Skeletal muscle tissue (tissue), 4 donors: ENCODE data around the gene GALNT9. TPM values are rescaled to one million over a fixed set of nuclear protein-coding genes. Genes with fewer than 3 reads are reported as not detected.

Experiments used
- H3K27ac ChIP-seq: one replicate; pipeline ENCODE4 v1.7.0; 2013; ENCODE audit warnings: mild to moderate bottlenecking, low read depth, low read length, inconsistent platforms
- H3K27me3 ChIP-seq, 3 donors: one replicate each; pipeline ENCODE4 v1.7.0; 2013; ENCODE audit warnings: low read length in 3 of 3; ENCODE audit not compliant: control insufficient read depth in 3 of 3, insufficient read depth in 3 of 3
- H3K36me3 ChIP-seq, 3 donors: one replicate each; pipeline ENCODE4 v1.7.0; 2013; ENCODE audit warnings: low read length in 3 of 3; ENCODE audit not compliant: control insufficient read depth in 3 of 3, insufficient read depth in 3 of 3
- H3K4me1 ChIP-seq, 3 donors: one replicate each; pipeline ENCODE4 v1.7.0; 2013; ENCODE audit warnings: low read length in 3 of 3, mild to moderate bottlenecking in 3 of 3; ENCODE audit not compliant: control insufficient read depth in 3 of 3, insufficient read depth in 3 of 3
- H3K4me3 ChIP-seq, 3 donors: one replicate each; pipeline ENCODE4 v1.7.0; 2013; ENCODE audit warnings: low read length in 3 of 3
- H3K9ac ChIP-seq, 3 donors: one replicate each; pipeline ENCODE4 v1.7.0; 2013; ENCODE audit warnings: low read length in 3 of 3, mild to moderate bottlenecking in 3 of 3, moderate library complexity in 2 of 3, low read depth in 1 of 3
- H3K9me3 ChIP-seq, 3 donors: one replicate each; pipeline ENCODE4 v1.7.0; 2013; ENCODE audit warnings: low read length in 3 of 3; ENCODE audit not compliant: control insufficient read depth in 3 of 3
- total RNA-seq: library from RNA; depleted of rRNA; stranded (reverse); fragments of >200 nt; gene quantifications from one replicate; pipeline ENCODE4 v1.2.3, GENCODE V29; 2014
- donor health status: Osteomylitis.

GALNT9 gene
- total RNA-seq, 1 donor from 2014 or later = 0.52 TPM

- H3K4me1 ChIP-seq = peaks cover 0 to 4% (median 3%) of the 10 kb centered on the region in 3 donors
- H3K36me3 ChIP-seq = no peaks in the 10 kb centered on the region
- H3K27ac ChIP-seq = no peak overlapping the region
- no peak overlapping the region for H3K9ac ChIP-seq
- no peak overlapping the region for H3K4me3 ChIP-seq
- H3K27me3 ChIP-seq = peaks cover 75 to 90% (median 85%) of the 10 kb centered on the region in 3 donors
- H3K9me3 ChIP-seq = no peaks in the 10 kb centered on the region
These were observed 53.1 kb downstream of the GALNT9 start for GRCh38 chr12:132276066-132276826.

- Histone ChIP-seq H3K9ac (no peak overlapping the region), H3K4me3 (no peak overlapping the region), H3K27ac (no peak overlapping the region), H3K4me1 (peaks cover 0 to 4% (median 3%) of the 10 kb centered on the region in 3 donors), H3K36me3 (no peaks in the 10 kb centered on the region), H3K27me3 (peaks cover 79 to 88% (median 85%) of the 10 kb centered on the region in 3 donors), H3K9me3 (no peaks in the 10 kb centered on the region)
These were observed 53.8 kb downstream of the GALNT9 start for GRCh38 chr12:132275631-132276030.

- no peak overlapping the region for H3K4me3 ChIP-seq
- H3K9me3 ChIP-seq = no peaks in the 10 kb centered on the region
- H3K4me1 ChIP-seq = peaks cover 0 to 4% (median 3%) of the 10 kb centered on the region in 3 donors
- no peak overlapping the region for H3K9ac ChIP-seq
- peaks cover 81 to 88% (median 87%) of the 10 kb centered on the region in 3 donors for H3K27me3 ChIP-seq
- H3K36me3 ChIP-seq = no peaks in the 10 kb centered on the region
- no peak overlapping the region for H3K27ac ChIP-seq
These were observed 54.3 kb downstream of the GALNT9 start for GRCh38 chr12:132275110-132275531.

GRCh38 chr12:132273992-132274334, 55.4 kb downstream of the GALNT9 start:
- Histone ChIP-seq H3K4me3 (no peak overlapping the region), H3K36me3 (no peaks in the 10 kb centered on the region), H3K9me3 (no peaks in the 10 kb centered on the region), H3K27ac (no peak overlapping the region), H3K4me1 (peaks cover 0 to 4% (median 3%) of the 10 kb centered on the region in 3 donors), H3K27me3 (peaks cover 81 to 87% (median 83%) of the 10 kb centered on the region in 3 donors), H3K9ac (no peak overlapping the region)

GRCh38 chr12:132272711-132273110, 56.7 kb downstream of the GALNT9 start:
- Histone ChIP-seq H3K4me1 (peaks cover 0 to 4% (median 0%) of the 10 kb centered on the region in 3 donors), H3K36me3 (no peaks in the 10 kb centered on the region), H3K4me3 (no peak overlapping the region), H3K27ac (no peak overlapping the region), H3K9me3 (no peaks in the 10 kb centered on the region), H3K27me3 (peaks cover 82 to 88% (median 85%) of the 10 kb centered on the region in 3 donors), H3K9ac (no peak overlapping the region)

GRCh38 chr12:132271755-132272092, 57.7 kb downstream of the GALNT9 start:
- Histone ChIP-seq H3K4me3 (no peak overlapping the region), H3K4me1 (no peaks in the 10 kb centered on the region), H3K27ac (no peak overlapping the region), H3K9ac (no peak overlapping the region), H3K36me3 (no peaks in the 10 kb centered on the region), H3K9me3 (no peaks in the 10 kb centered on the region), H3K27me3 (peaks cover 81 to 87% (median 86%) of the 10 kb centered on the region in 3 donors)

- Histone ChIP-seq H3K9ac (no peak overlapping the region), H3K27me3 (peaks cover 81 to 87% (median 86%) of the 10 kb centered on the region in 3 donors), H3K4me1 (no peaks in the 10 kb centered on the region), H3K27ac (no peak overlapping the region), H3K36me3 (no peaks in the 10 kb centered on the region), H3K4me3 (no peak overlapping the region), H3K9me3 (no peaks in the 10 kb centered on the region)
These were observed 58.2 kb downstream of the GALNT9 start for GRCh38 chr12:132270969-132271754.

GRCh38 chr12:132270516-132270915, 58.9 kb downstream of the GALNT9 start:
- Histone ChIP-seq H3K36me3 (no peaks in the 10 kb centered on the region), H3K27ac (no peak overlapping the region), H3K4me1 (no peaks in the 10 kb centered on the region), H3K9ac (no peak overlapping the region), H3K4me3 (no peak overlapping the region), H3K9me3 (no peaks in the 10 kb centered on the region), H3K27me3 (peaks cover 81 to 87% (median 84%) of the 10 kb centered on the region in 3 donors)

- Histone ChIP-seq H3K9ac (no peak overlapping the region), H3K27me3 (peaks cover 77 to 87% (median 78%) of the 10 kb centered on the region in 3 donors), H3K36me3 (no peaks in the 10 kb centered on the region), H3K4me1 (no peaks in the 10 kb centered on the region), H3K9me3 (no peaks in the 10 kb centered on the region), H3K27ac (no peak overlapping the region), H3K4me3 (no peak overlapping the region)
These were observed 60.0 kb downstream of the GALNT9 start for GRCh38 chr12:132269271-132269968.
